Upper lobe of left lung (tissue), 6 donors: Measurements from ENCODE around the gene MGLL. TPM values are rescaled to one million over a fixed set of nuclear protein-coding genes. Genes with fewer than 3 reads are reported as not detected.

Source experiments
- ATAC-seq, 2 donors: fragments of 200-7000 bp; cut with Tn5 transposase; one replicate each; pipeline ENCODE4 v1.9.1; 2022; ENCODE audit warnings: mild to moderate bottlenecking in 2 of 2, moderate library complexity in 2 of 2; ENCODE audit not compliant: low FRiP score in 2 of 2
- DNase-seq, 2 donors: peaks; one replicate each; pipeline ENCODE4 v3.0.0-alpha.2; 2019 to 2020
- H3K27ac ChIP-seq, 4 donors: fragments of 200-600 bp; sonication (generic); one replicate each; pipeline ENCODE4 v1.5.1; 2016 to 2019
- H3K27me3 ChIP-seq, 4 donors: fragments of 200-600 bp; sonication (generic); one replicate each; pipeline ENCODE4 v1.5.1; 2017 to 2019
- H3K36me3 ChIP-seq, 4 donors: fragments of 200-600 bp; sonication (generic); one replicate each; pipeline ENCODE4 v1.5.1; 2016 to 2019
- H3K4me1 ChIP-seq, 4 donors: fragments of 200-600 bp; sonication (generic); one replicate each; pipeline ENCODE4 v1.5.1; 2018 to 2019
- H3K4me3 ChIP-seq, 4 donors: fragments of 200-600 bp; sonication (generic); one replicate each; pipeline ENCODE4 v1.5.1; 2017 to 2019; ENCODE audit warnings: mild to moderate bottlenecking in 2 of 4, moderate library complexity in 1 of 4
- H3K9me3 ChIP-seq, 4 donors: fragments of 200-600 bp; sonication (generic); one replicate each; pipeline ENCODE4 v1.5.1; 2018 to 2019
- CTCF ChIP-seq, 6 experiments: fragments of 450-650 bp in 4 of 6; fragments of 200-600 bp in 2 of 6; sonication (generic) in 2 of 6; IDR thresholded peaks; one replicate each; pipeline ENCODE4 v1.5.1; 2016 to 2019; ENCODE audit warnings: antibody characterized with exemption in 6 of 6
- EP300 ChIP-seq, 4 donors: sonication (generic); formaldehyde crosslinking; IDR thresholded peaks; one replicate each; pipeline ENCODE4 v1.5.1; 2017; ENCODE audit warnings: antibody characterized with exemption in 4 of 4, control low read depth in 2 of 4
- POLR2A ChIP-seq, 4 donors: fragments of 450-650 bp; IDR thresholded peaks; one replicate each; pipeline ENCODE4 v1.5.1; 2016 to 2017; ENCODE audit warnings: antibody characterized with exemption in 4 of 4, mild to moderate bottlenecking in 2 of 4
- POLR2AphosphoS5 ChIP-seq, 2 donors: sonication (generic); formaldehyde crosslinking; IDR thresholded peaks; one replicate each; pipeline ENCODE4 v1.5.1; 2017; ENCODE audit warnings: antibody characterized with exemption in 2 of 2
- WGBS, 2 donors: methylation state at CpG; one replicate each; pipeline ENCODE4 v1.1.5; 2017 to 2018; 5-methylcytosine and 5-hydroxymethylcytosine counted together
- total RNA-seq, 6 donors: library from RNA; depleted of rRNA in 4 of 6; stranded (reverse); fragments of >200 nt in 4 of 6; gene quantifications; one replicate each; pipeline versions ENCODE4 v1.1.0 to v1.2.1, GENCODE V29; 2016 to 2021
- donor health status: DM: no; HTN: no; CAD: no; lungs with moderate emphysema.
- donor health status: DM: no; HTN: yes; CAD: no; lungs with severe emphysema.

The MGLL gene
- total RNA-seq, 6 donors from 2014 or later, result 128 to 253 (median 190) TPM

- TF ChIP-seq POLR2AphosphoS5 (IDR thresholded peaks at IDR 0.05) (no peak), CTCF (IDR thresholded peaks at IDR 0.05) (no peak), EP300 (IDR thresholded peaks at IDR 0.05) (no peak), POLR2A (IDR thresholded peaks at IDR 0.05) (no peak)
Measured at GRCh38 chr3:127736801-127737539, 85.3 kb downstream of the MGLL start.

GRCh38 chr3:127735767-127736693, 86.3 kb downstream of the MGLL start:
- Histone ChIP-seq H3K4me1 (peaks cover 38 to 52% (median 42%) of the 10 kb centered on the region in 4 donors), H3K27ac (peak overlapping the region in 3 of 4 donors; percentile 9 to 38 (median 18)), H3K36me3 (peaks cover 0 to 6% (median 0%) of the 10 kb centered on the region in 4 donors), H3K4me3 (no peak overlapping the region), H3K27me3 (no peaks in the 10 kb centered on the region), H3K9me3 (no peaks in the 10 kb centered on the region)
- no peak for DNase-seq
- peak in 1 of 2 donors; percentile 72 for ATAC-seq
- no peak for TF ChIP-seq POLR2AphosphoS5 (IDR thresholded peaks at IDR 0.05)
- TF ChIP-seq POLR2A (IDR thresholded peaks at IDR 0.05), result no peak
- no peak for TF ChIP-seq CTCF (IDR thresholded peaks at IDR 0.05)
- TF ChIP-seq EP300 (IDR thresholded peaks at IDR 0.05), result no peak
- WGBS, 2 donors, result 68 to 71% methylated on average over 9 of the region's 9 CpGs

More at GRCh38 chr3:127736801-127737539, 85.3 kb downstream of the MGLL start:
- peak overlapping the region in 3 of 4 donors; percentile 9 to 38 (median 9) for H3K27ac ChIP-seq
- no peaks in the 10 kb centered on the region for H3K9me3 ChIP-seq
- DNase-seq (no peak), ATAC-seq (no peak)
- H3K36me3 ChIP-seq, result peaks cover 0 to 6% (median 0%) of the 10 kb centered on the region in 4 donors
- no peak overlapping the region for H3K4me3 ChIP-seq
- H3K27me3 ChIP-seq, result no peaks in the 10 kb centered on the region
- WGBS, 2 donors, result 90 to 92% methylated on average over 10 of the region's 10 CpGs
- H3K4me1 ChIP-seq, result peaks cover 38 to 52% (median 42%) of the 10 kb centered on the region in 4 donors

GRCh38 chr3:127734754-127735473, 87.4 kb downstream of the MGLL start:
- Histone ChIP-seq H3K4me1 (peaks cover 43 to 59% (median 47%) of the 10 kb centered on the region in 4 donors), H3K36me3 (no peaks in the 10 kb centered on the region), H3K4me3 (no peak overlapping the region), H3K9me3 (no peaks in the 10 kb centered on the region), H3K27me3 (no peaks in the 10 kb centered on the region), H3K27ac (peak overlapping the region in 3 of 4 donors; percentile 36 to 62 (median 45))
- DNase-seq (no peak), ATAC-seq (peak; percentile 32 to 67)
- 36 to 43% methylated on average over 8 of the region's 8 CpGs for WGBS, 2 donors
- no peak for TF ChIP-seq CTCF (IDR thresholded peaks at IDR 0.05)
- TF ChIP-seq POLR2A (IDR thresholded peaks at IDR 0.05), result peak in 1 of 4 donors; percentile 47

- Histone ChIP-seq H3K36me3 (no peaks in the 10 kb centered on the region), H3K4me3 (no peak overlapping the region), H3K9me3 (no peaks in the 10 kb centered on the region), H3K27ac (peak overlapping the region in 2 of 4 donors; percentile 17 to 62), H3K4me1 (peaks cover 44 to 59% (median 48%) of the 10 kb centered on the region in 4 donors), H3K27me3 (no peaks in the 10 kb centered on the region)
- DNase-seq (no peak), ATAC-seq (no peak)
- WGBS, 2 donors, result 86 to 100% methylated on average over 10 to 12 of the region's 12 CpGs
- TF ChIP-seq CTCF (IDR thresholded peaks at IDR 0.05) (no peak), EP300 (IDR thresholded peaks at IDR 0.05) (no peak), POLR2A (IDR thresholded peaks at IDR 0.05) (no peak), POLR2AphosphoS5 (IDR thresholded peaks at IDR 0.05) (no peak)
Measured at GRCh38 chr3:127734181-127734720, 88.1 kb downstream of the MGLL start.
